GM19397 (cell line): Measurements from ENCODE around the gene TMEM120B.
"Not testable (repeated sequence)": the region's sequence is repeated elsewhere in the genome, so short reads cannot be mapped to it uniquely, and the experiment has no call there.

Experiments
- ATAC-seq: cut with Tn5 transposase; IDR thresholded peaks from one replicate; pipeline ENCODE4 v1.9.1; 2021; ENCODE audit warnings: mild to moderate bottlenecking, moderate library complexity; ENCODE audit not compliant: unreplicated experiment

The TMEM120B gene

DNA sequence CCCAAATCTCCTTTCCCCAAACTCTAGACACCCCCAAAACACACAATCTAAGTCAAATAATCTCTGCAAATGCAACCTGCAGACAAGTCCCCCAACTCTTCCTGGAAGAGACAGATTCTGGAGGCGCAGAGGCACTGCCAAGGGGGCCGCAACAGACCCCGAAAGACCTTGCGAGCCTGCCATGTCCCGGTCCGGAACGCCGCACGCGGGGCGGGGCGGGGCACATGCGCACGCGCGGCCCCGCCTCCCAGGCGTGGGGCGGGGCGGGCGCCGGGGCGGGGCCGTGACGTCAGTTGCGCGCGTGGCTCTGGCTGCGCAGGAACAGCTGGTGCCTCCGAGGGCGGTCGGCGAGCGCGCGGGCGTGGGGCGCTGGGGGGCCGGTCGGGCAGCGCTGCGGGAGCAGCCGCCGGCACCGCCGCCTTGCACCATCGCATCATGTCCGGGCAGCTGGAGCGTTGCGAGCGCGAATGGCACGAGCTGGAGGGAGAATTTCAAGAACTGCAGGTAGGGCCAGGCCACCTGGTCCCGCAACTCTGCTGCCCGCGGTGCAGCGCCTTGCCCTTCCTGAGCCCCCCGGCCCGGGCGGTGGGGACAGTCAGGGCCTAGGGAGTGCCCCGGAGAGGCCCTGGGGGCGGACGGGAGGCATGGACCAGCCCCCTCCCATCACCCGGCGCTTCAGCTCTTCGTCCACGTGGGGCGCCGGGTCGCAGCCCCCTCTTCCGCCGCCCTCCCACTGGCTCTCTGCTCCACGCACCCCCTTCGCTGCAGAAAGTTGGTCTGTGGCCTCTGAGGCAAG lies at the start of gene TMEM120B:
TMEM120B (plus strand) TSS at position 292 of the 796 bp plus-strand sequence; CDS start at position 436, 144 bp downstream.
- ATAC-seq, result peak; percentile 76

DNA sequence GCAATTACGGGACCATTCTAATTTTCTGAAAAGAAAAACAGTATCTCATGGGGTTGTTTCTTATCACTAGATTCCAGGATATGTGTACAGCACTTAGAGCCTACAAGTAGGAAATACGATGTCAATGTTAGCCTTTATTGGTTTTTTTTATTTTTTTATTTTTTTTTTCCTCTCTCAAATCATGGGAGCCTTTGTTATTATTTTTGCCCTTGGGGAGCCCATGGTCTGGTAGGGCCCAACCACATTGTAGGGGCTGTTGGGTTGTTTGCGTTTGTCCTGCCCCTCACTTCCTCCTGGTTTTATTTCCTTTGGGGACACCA lies 49.0 kb upstream of the TMEM120B start:
- no peak for ATAC-seq

DNA sequence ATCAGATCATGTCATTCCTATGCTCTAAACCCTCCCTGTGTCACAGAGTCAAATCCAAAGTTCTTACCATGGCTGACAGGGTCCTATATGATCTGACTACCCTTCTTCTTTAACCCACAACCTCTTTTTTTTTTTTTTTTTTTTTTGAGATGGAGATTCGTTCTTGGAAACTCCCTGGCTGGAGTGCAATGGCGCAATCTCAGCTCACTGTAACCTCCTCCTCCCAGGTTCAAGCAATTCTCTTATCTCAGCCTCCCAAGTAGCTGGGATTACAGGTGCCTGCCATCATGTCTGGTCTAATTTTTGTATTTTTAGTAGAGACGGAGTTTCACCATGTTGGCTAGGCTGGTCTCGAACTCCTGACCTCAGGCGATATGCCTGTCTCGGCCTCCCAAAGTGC lies 45.7 kb upstream of the TMEM120B start:
- ATAC-seq, result not testable (repeated sequence)

DNA sequence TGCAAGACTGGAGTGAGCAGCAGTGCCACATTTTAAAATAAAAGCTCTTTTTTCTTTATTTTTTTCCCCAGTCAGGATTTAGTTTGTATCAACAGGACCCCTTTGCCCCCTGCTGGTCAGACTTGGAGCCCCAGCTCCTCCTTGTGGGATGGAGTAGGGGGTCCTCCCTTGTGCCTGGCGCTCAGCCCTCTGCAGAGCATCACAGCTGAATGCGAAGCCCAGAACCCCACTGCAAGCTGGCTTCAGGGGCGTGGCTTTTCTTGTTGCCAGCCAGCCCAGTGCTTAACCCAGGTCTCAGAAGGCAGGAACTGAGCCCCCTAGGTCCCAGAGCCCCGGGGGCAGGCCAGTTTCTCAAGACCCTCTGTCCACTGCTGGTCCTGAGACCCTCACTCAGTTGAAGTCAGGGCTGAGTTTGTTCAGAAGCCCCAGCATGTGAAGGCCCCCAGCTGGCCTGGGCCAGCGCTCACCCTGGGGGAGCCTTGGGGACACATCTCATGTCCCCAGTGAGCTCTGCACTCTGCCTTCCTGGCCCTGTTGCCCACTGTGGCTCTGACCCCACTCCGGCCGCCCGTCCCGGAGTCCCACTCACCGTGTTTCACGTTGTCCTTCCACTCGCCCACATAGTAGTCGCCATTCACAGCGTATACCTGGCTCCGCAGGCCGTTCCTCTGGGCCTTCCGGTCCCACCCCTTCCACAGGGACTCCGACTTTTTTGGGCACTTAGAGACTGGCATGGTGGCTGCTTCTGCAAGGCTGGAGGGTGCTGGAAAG lies 43.6 kb upstream of the TMEM120B start:
- ATAC-seq, result no peak

DNA sequence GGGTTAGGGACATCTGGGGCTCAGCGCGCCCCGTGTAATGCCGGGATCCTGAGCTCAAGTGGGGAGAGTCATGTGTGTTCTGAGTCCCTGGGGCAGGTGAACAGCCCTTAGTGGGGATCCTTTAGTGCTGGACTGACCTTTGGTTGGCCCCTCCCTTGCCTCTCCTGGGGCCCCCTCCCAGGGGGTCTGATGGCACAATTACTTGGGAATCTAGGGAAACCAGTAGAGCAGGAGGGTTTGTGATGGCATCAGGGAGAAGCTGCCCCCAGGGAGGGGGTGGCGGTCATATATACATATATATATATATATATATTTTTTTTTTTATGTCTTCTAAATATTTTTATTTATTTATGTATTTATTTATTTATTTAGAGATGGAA lies 43.0 kb upstream of the TMEM120B start, which contains the start of gene MORN3:
MORN3 (minus strand) TSS at position 134 of the 380 bp plus-strand sequence. CDS start 171 bp downstream, outside the sequence.
- no peak for ATAC-seq

DNA sequence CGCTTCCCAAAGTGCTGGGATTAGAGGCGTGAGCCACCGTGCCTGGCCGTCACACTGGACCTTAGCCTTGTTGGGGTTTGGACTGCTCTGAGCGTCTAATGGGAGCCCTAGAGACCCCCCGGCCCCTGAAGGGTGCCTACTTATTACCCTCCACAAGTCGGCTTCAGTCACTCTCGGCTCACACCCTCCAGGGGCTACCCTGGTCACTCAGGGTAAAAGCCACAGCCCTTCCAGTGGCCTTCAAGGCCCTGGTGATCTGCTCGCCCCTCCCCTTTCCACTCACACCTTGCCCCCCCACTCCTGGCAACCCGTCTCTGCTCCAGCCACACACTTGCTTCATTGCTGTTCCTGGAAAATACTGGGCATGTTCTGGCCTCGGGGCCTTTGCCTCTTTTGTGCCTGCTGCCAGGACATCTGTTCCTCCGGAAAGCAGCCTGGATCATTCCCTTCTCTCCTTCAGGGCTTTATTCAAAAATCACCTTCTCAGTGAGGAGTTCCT lies 39.5 kb upstream of the TMEM120B start:
- ATAC-seq, result no peak

DNA sequence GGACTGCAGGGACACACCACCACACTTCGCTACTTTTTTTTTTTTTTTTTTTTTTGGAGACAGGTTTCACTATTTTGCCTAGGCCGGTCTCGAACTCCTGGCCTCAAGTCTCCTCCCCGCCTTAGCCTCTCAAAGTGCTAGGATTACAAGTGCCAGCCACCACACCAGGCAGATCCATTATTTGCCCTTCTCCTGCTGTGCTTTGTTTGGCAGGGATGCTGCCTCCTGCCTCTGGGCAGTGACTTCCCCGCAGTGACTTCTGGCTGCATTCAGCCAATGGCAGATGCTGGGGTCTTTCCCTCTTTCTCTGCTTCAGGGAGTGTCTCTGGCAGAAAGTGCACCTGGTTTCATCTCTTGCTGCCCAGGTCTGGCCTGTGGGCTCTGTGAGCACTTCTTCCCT lies 36.4 kb upstream of the TMEM120B start:
- ATAC-seq, result no peak

DNA sequence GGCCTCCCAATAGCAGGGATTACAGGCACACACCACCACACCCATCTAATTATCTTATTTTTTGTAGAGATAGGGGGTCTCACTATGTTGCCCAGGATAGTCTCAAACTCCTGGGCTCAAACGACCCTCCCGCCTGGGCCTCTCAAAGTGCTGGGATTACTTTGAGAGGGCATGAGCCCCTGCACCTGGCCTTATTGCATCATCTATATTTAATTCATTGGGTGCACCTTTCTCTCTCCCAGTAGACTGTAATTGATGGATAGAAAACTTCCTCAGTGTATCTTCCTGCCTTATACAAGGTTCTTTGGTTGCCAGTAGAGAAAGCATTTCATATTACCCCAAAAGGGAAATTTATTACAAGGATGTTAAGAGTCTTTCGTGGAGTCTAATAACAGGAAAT lies 34.2 kb upstream of the TMEM120B start:
- no peak for ATAC-seq

DNA sequence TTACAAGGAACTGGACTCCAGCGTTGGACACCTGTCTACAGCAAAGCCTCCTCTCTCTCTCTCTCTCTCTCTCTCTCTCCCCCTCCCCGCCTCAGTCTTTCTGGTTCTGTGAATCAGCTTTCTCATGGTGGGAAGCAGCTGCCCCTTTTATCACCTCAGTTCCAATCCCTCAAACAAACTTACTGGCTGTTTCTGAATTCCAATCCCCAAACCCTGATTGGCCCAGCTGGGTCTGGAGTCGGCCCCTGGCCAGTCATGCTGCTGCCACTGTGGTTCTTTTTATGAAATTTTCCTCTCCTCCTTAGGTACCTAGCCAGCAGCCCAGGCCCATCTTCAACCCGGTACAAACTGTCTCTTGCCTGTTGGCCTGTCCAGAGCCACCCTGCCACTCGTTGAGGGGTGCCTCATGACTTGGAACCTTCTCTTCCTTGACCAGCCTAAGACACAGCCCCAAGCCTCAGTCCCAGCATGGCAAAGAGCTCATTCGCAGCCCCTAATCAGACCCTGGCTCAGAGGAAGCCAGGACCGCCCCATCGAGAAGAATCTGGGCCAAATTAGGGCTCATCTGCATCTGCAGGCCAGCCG lies 33.7 kb upstream of the TMEM120B start:
- ATAC-seq, result no peak

DNA sequence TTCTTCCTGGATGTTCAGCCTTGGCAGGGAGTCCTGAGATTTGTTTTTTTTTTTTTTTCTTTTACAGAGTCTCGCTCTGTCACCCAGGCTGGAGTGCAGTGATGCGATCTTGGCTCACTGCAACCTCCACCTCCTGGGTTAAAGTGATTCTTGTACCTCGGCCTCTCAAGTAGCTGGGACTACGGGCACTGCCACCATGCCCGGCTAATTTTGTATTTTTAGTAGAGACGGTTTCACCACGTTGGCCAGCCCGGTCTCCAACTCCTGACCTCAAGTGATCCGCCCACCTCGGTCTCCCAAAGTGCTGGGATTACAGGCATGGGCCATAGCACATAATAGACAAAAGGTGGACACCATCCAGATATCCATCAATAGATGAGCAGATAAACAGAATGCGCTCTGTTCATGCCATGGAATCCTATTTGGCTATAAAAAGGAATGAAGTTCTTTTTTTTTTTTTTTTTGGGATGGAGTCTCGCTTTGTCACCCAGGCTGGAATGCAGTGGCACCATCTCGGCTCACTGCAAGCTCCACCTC lies 32.8 kb upstream of the TMEM120B start:
- not testable (repeated sequence) for ATAC-seq

DNA sequence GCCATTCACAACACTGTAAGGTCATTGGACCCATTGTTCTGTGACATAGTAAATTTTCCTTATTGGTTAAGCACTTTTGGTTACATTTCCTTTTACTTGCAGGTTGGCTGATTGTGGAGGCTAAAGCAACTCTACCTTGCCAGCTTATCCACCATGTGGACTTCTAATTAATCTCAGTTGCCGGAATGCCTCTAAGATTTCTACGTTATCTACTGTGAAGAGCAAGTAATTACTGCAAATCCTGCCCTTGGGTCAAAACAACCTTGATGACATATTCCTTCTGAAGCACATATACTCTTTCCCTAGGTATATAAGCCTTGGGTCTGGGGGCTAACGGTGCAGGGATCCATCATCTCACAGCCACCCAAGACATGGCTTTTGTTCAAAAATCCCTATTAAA lies 23.6 kb upstream of the TMEM120B start:
- ATAC-seq, result no peak

DNA sequence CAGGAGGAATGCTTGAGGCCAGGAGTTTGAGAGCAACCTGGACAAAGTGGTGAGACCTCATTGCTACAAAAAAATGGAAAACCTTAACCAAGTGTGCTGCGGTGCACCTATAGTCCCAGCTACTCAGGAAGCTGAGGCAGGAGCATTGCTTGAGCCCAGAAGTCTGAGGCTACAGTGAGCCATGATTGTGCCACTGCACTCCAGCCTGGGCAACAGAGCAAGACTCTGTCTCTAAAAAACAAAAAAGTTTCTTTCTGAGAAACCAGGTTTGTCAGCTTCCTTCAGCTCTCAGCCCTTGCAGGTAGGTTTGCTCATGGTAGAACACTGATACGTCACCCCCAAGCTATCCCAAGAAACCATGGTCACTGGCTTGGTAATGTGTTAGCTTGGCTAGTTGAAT lies 23.1 kb upstream of the TMEM120B start:
- ATAC-seq, result no peak

DNA sequence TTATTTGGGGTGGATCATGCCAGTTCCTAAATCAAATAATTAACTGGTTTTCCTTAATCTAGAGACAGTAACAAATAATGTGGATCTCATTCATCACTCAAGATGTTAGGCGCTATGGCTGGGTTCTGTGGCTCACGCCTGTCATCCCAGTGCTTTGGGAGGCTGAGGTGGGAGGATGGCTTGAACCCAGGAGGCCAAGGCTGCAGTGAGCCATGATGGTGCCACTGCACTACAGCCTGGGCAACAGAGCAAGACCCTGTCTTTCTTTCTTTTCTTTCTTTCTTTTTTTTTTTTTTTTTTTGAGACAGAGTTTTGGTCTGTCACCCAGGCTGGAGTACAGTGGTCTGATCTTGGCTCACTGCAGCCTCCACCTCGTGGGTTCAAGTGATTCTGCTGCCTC lies 19.8 kb upstream of the TMEM120B start:
- not testable (repeated sequence) for ATAC-seq

DNA sequence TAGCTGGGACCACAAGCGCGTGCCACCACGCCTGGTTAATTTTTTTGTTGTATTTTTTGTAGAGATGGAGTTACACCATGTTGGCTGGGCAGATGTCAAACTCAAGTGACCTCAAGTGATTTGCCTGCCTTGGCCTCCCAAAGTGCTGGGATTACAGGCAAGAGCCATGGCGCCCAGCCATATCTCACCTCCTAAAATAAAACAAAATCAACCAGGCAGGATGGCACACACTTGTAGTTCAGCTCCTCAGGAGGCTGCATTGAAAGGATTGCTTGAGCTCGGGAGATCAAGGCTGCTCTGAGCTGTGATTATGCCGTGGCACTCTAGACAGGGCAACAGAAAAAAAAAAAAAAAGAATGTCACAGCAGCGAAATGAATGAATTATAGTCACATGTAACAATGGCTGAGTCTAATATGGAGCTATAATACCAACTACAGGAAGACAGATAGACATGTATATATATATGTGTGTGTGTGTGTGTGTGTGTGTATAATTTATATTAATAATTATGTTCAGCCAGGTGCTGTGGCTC lies 19.3 kb upstream of the TMEM120B start:
- ATAC-seq, result no peak

DNA sequence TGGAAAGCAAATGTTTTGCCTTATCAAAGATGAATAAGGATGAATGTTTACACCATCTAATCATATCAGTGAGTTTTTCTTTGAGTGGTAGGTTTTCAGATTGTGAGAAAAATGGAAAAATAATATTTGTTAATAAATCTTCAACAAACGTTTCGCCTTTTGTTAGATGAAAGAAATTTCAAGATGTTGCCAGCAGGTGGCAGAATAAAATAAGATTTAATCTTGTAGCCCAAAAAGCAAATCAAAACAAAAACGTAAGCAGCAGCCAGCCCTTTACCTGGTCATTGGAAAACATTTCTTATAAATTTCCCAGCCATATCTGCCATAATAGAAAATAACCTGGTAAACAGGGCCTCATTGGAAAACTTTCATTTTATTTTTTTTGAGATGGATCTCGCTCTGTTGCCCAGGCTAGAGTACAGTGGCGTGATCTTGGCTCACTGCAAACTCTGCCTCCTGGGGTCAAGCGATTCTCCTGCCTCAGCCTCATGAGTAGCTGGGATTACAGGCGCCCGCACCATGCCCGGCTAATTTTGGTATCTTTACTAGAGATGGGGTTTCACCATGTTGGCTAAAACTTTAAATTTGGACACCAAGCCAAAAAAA lies 15.4 kb upstream of the TMEM120B start:
- no peak for ATAC-seq

DNA sequence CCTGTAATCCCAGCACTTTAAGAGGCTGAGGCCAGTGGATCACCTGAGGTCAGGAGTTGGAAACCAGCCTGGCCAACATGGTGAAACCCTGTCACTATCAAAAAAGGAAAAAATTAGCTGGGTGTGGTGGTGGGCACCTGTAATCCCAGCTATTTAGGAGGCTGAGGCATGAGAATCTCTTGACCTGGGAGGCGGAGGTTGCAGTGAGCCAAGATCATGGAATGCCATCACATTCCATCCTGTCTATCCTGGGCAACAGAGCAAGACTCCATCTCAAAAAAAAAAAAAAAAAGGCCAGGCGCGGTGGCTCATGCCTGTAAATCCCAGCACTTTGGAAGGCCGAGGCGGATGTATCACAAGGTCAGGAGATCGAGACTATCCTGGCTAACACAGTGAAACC lies 14.7 kb upstream of the TMEM120B start:
- not testable (repeated sequence) for ATAC-seq

DNA sequence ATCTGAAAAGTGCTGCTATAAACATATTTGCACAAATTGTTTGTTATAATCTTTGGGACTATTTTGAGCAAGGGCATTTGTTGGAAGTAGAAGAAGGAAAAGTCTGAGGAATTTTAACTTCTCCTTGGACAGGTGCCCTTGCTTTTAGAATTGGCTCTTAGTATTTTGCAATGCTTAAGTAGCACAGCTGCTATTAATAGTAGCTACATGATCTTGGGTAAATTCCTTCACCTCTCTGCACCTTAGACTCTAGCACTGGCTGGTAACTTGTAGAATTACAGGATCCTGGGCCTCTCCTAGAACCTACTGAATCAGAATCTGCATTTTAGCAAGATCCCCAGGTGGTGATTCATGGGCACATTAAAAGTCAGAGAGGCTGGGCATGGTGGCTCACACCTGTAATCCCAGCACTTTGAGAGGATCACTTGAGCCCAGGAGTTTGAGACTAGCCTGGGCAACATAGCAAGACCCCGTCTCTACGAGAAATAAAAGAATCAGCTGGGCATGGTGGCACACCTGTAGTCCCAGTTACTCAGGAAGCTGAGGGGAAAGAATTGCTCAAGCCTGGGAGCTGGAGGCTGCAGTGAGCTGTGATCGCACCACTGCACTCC lies 10.8 kb upstream of the TMEM120B start:
- no peak for ATAC-seq

DNA sequence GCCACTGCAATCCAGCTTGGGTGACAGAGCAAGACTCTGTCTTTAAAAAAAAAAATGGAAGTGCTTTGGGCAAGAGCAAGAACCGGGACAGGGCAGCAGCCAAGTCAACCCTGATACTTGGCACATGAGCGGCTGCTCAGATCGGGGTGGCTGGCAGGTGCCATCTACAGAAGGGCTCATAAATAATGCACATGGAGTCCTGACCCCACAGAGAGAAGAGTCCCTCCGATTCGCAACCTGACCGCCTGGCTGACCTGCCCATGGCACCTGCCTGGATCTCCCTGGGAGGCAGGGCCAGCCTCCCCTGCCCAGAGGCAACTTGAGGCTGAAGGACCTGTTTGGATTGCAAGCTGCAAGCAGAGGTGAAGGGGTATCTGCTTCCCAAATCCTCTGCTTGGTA lies 9.6 kb upstream of the TMEM120B start:
- no peak for ATAC-seq

DNA sequence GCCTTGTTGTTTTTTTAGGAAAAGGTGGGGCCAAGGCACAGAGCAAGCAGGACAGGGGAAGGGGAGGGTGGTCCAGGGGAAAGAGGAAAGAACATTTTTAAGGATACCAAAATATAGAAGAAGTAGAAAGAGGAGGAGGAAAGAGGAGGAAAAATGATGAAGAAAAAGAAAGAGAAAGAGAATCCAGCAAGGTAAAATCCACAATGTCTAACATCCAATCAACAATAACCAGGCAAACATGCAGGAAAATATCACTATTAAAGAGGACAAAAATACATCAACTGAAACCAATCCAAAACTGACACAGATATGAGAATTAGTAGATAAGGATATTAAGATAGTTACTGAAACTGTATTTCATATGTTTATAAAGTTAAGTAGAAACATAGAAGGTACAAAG lies 7.0 kb upstream of the TMEM120B start:
- no peak for ATAC-seq

DNA sequence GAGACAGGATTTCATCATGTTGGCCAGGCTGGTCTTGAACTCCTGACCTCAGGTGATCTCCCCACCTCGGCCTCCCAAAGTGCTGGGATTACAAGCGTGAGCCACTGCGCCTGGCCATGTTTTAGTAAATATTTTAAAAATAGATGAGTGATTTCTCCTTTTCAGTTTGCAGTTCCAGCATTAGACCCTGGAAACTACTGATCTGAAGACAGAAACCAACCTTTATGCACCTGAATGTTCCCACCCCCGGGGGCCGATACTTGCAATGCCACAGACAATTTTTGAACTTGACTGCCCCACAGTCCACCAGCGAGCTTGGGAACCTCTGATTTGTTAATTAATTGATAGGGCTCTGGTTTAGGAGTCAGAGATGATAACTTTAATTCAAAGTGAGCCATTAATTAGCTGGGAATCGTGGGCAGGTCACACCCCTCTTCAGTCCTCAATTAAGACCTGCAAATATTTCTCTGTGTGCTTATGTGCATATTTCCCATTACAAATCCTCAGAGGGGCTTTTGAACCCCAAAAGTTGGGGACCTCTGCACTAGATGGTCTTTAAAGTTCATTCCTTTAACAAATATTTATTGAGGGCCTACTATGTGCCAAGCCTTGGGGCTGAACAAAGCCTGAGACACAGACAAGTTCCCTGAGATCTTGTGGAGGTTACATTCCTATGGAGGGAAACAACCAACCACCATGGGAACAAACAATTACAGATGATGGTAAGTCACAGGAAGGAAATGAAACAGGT lies 4.1 kb upstream of the TMEM120B start:
- ATAC-seq, result no peak
